ENCODE measurements around the gene API5.
"Not testable (repeated sequence)": the region's sequence is repeated elsewhere in the genome, so short reads cannot be mapped to it uniquely, and the experiment has no call there.

API5 gene

DNA sequence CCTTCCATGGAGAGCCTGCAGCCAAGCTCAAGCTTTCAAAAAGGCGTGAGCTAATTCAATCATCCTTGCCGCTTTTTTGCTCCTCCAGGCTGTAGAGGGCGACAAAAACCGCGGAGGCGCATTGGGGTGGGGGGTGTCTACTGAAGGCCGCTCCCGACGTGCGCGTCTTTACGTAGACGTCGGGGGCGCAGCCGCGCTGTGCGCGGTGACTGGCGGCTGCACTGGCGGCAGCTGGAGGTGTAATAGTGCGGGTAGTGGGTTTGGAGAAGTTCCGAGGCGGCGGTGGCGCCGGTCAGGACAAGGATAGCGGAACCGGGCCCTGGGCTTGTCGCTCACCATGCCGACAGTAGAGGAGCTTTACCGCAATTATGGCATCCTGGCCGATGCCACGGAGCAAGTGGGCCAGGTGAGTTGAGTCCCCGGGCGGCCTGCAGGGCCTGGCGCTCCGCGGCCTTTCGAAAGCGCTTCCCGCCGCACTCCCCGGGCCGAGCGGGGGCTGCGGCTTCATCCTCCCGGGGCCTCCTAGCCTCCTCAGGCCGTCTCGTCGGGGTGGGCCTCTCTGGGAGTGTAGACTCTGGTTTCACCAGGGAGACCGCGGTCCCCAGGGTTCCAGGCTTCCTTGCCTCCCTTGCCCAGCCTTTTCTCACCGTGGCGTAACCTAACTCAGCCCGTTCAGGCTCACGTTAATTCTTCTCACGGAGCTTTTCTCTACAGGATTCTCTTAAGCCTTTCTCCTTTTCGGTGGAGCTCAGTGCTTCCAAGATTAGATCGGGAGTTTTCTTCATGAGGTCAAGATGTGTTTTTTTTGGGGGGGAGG lies at the start of gene API5:
TSS of gene API5 (plus strand) at position 206 of the 817 bp plus-strand sequence. CDS start at position 338, 132 bp downstream.
- peak; percentile 97 for DNase-seq

DNA sequence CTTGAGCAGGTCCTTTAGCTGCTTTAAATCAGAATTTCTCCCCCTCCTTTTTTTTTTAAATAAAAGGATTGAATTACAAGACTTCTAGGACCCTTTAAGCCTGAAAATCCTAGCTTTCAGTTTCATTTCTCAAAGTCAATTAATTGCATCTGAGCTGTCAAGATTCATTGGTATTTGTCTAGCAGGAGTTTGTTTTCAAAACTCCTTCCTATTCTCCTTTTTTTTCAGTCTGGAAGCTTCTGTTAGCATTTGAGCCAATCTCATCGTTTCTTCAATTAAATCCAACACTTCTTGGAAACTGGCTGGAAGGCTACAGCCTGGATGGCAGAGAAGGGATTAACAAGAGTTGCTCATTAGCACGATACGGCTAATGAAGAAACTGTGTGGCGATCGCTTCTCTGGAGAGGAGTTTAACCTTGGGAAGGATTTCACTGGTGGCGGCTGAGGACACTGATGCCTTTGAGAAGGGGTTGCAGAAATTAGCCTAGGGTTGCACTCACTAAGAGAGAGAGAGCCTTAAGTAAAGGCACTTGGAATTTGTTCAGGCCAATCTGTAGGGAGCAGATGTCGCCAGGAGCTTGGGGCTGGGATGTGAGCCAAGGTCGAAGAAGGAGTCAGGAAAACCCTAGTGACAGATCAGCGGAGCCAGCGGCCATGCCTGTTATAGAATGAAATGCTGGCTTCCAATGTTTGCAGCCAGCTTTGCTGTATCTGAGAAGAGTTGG lies 43.8 kb upstream of the API5 start:
- DNase-seq: no peak

DNA sequence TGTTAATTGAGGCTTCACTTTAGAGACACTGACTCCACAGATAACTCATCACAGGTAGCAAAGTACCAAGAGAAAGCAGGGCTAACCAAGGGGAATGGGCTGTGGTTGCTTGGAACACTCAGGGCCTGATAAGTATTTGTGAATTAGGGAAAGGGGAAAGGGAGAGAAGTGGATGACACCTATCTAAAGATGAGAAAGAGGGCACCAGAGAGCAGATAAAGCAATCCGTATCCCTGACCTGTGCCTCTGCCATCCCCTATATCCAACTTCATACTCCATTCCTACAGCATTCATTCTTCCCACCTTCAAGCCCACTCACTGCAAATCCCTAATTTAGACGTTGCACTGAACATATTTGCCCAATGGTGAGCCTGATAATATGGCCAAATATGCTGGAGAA lies 43.0 kb upstream of the API5 start:
- DNase-seq: no peak

DNA sequence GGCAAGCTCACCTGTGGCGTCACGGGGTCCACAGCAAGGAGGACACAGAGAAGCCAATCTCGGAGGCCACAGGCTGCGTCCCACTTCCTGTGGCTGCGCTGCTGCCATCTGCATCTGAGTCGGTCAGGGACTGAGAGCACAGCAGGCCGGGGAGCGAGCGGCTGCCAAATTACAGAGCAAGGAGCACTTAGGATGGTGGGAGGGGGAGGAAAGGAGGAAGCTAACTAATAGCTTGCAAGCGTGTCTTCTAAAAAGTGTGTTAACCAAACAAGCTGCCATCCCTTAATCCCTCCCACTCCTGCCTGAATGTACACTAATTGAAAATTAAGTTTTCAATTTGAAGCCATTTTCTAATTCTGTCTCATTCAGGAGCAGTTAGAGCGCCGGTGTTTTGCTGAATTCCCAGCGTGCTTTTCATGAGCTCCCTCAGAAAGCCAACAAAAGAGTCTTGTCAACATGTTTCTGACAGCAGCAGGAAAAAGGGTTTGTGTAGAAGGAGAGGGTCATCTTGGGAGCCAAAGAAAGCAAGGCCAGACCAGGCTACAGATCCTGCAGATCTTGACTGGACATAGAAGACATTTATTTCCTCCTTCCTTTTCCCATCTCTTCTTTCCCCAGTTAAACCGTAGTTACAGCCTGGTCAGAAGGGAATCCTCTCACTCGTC lies 42.4 kb upstream of the API5 start:
- no peak for DNase-seq

DNA sequence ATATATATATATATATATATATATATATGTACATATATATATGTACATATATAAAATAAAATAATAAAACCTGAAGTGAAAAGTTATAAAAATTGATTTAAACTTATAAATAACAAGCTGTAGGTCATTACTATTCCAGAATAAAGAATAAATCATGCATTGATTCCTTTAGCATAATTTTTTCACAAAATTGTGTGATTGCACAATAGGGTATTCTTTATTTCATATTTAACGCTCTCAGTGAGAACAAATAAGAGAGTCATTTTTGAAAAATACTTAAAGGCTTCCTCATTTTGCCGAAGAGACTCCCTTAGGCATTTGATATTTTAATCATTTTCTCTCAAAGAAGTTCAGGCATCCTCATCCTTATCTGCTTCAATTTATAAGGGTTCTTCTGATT lies 41.3 kb upstream of the API5 start:
- DNase-seq: no peak

DNA sequence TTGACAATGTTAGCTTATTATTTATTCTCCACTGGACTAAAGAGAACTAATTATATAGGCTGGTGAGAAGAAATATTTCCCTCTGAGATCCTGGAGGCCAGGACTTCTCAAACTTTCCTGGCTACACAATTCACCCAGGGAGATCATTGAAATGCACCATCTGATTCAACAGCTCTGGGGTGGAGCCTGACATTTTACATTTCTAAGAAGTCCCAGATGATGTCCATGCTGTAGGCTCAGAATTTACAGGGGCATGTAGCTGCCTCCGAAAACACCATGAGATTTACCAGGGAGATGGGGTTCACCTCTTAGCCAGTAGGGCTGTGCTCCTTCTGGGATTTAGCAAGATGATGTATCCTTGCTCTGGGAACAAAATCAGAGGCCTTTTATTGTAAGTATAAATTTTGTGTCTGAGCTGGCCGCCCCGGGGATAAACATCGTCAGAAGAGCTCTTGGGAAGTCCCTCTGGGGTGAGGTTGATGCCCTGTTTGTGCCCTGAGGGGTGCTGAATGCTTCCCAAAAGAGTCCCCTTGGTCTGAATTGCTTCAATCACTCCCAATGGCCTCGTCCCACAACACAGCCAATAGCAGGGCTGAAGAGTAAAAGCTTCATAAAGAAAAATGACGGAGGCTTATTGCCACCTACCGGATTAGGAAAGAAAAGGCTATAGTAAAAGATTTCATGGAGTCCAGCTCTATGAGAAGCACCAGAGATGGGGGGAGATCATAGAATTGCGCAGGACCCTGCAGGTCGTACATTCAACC lies 33.4 kb upstream of the API5 start:
- DNase-seq: peak; percentile 1

DNA sequence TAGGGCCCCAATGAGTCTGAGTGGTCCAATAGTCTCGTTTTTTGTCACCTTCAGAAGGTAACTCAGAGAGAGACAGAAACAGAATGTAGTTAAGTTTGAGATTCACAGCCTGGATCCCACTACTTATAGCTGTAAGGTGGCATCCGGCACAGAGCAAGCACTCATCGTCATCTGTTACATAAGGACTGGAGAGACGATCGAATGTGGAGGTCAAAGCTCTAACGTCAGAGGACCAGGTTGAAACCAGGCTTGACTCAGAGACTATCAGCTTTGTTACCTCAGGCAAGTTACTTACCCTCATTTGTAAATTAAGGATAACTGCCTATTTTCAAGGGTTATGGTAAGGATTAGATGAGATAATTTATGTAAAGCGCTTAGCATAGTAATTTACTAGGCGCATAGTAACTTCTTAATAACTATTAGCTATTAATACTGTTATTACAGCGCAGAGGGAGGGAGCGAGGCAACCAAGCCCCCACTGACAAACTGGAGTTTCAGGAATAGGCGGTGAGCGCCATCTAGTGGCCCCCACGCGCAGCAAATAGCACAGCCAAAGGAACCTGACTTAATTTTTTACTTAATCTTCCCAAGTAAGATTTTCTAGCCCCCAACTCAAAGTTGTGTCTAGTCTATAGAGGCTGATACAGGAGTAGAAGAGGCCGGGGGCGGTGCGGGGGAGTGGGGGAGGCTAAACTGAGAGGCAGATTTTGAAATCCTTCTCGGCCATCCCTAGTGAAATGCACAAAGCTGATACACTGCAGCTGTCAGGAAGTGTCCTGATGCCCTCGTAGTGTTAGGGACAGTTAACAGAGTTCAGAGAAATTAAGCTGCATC lies 29.0 kb upstream of the API5 start:
- peak; percentile 50 for DNase-seq

DNA sequence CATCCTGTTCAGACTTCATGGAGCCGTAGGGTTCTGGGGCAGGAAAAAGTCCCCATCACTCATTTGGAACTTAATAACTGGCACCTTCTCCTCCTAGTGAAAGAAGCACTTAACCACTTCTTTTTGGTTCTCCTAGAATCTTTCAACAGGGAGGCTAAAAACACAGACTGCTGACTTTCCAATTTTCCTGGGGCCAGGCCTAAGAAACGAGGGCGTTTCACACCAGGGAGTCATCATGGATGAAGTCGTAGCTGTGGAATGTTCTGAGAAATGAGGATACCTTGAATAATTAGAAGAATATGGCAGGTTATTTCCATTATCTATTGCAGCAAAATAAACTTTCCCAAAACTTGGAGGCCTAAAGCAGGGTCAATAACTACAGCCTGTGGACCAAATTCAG lies 26.0 kb upstream of the API5 start:
- DNase-seq: no peak

DNA sequence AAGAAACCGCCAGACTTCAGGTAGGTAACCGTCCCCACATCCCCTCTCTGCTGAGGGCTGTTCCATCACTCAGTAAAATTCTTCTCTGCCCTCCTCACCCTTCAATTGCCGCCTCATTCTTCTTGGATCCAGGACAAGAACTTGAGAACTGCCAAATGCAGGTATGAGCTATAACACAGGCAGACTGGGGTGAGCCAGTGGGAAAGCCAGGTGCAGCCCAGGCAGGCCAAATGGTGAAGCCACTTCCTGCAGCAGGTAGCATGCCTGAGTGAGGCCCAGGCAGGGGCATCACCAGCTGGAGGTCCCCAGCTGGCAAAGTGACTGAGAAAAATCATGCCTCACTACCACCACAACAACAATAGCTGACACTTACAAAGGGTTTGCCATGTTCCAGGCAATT lies 22.4 kb upstream of the API5 start:
- DNase-seq: no peak

DNA sequence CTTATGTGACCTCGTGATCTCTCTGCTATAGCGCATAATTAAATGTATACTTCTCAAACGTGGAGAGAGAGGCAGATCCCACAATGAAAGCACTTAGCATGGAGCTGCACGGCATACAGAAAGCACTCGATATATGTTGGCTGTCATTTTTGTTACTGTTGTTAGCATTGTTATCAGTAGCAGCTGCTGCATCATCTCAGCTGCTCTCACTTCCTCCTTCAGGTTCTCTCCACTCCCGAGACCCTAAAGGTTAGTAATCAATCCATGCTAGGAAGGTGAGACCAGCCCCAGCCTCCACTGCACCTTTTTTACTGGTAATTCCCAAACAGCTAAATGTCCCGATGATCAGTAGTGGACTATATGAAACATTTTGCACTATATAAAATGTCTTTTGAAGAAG lies 13.4 kb upstream of the API5 start:
- no peak for DNase-seq

DNA sequence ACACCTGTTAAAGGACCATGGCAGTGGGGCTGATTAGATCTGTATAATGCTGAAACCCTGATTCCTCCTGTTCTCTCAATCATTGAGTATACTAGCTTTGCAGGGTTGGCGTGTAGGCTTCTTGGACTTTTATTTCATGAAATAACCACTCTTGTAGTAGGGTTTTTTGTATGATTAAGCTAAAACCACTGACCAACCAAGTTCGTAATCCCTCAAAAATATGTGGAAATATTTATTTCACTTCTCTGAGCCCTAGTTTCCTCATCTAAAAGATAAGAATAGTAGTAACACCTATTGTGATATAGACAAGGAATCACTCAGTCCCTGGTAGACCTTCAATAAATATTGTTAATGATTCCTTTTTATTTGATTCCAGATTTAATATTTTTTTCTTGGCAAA lies 4.2 kb downstream of the API5 start:
- DNase-seq: no peak

DNA sequence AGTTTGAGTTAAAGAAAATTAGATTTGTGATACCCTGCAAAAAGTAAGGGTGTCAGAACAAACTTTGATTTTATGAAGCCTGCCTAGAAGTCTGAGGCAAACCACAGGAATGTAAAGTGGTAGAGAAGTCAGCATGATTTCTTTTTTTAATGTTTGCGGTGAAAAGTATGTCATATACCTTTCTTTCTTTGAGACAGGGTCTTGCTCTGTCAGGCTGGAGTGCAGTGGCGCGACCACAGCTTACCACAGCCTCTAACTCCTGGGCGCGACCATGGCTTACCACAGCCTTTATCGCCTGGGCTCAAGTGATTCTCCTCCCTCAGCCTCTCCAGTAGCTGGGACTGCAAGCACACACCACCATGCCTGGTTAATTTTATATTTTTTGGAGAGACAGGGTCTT lies 4.7 kb downstream of the API5 start:
- DNase-seq: no peak

DNA sequence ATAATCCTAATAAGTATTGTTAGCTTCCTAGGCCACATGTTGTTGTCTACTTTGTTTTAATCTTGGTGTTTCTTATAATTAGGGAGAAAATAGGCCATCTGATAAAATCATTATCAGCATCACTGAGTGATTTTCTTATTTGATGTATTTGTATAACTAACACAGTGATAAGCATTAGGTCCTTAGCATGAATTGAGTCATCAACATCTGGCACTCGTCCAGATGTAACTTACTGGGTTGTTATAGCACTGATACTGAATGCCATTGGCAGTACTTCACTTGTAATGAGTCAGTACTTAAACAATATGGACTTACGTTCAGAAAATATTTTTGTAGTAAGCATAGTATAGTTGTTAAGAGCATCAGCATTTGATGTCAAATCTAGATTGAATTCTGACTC lies 16.2 kb downstream of the API5 start:
- no peak for DNase-seq

DNA sequence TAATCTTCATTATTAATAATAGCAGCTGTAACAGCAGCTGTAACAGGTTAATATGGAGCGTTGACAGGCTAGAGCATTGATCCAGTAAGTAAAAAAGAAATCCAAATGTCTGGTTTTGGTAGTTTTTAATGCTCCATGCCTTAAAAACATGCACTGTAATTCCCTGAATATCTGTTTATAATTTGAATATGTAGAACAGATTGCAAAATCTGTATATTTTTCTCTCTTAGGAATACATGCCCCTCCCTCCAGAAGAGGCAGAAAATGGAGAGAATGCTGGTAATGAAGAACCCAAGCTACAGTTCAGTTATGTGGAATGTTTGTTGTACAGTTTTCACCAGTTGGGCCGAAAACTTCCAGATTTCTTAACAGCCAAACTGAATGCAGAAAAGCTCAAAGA lies 16.7 kb downstream of the API5 start:
- DNase-seq: no peak

DNA sequence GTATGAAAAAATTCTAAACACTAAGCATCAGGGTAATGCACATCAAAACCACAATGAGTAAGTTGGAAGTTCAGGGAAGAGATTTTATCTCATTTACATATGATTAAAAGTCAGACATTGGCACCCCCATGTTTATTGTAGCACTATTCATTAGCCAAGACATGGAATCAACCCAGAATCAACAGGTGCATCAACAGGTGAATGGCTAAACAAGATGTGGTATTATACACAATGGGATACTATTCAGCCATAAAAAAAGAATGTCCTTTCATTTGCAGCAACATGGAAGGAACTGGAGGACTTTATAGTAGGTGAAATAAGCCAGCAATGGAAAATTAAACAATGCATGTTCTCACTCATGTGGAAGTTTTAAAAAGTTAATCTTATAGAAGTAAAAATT lies 29.4 kb downstream of the API5 start:
- no peak for DNase-seq

DNA sequence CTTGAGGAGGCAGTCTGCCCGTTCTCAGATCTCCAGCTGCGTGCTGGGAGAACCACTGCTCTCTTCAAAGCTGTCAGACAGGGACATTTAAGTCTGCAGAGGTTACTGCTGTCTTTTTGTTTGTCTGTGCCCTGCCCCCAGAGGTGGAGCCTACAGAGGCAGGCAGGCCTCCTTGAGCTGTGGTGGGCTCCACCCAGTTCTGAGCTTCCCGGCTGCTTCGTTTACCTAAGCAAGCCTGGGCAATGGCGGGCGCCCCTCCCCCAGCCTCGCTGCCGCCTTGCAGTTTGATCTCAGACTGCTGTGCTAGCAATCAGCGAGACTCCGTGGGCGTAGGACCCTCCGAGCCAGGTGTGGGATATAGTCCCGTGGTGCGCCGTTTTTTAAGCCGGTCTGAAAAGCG lies 39.6 kb downstream of the API5 start:
- not testable (repeated sequence) for DNase-seq

DNA sequence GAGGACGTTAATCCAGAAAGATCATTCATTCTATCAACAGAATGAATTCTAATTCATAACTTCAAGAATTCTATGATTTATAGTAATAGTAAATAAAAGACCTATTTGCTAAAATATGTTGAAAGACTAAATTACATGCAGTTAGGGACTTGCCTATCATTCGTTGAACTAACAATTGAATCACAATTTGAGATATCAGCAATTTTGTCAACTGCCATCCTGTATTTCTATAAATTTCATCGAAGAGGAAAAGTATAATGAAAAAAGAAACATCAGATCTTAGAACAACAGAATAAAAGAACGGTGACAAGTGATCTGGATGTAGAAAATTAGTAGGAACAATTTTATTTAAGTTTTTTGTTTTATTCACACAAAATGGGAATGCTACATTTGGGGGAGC lies 42.5 kb downstream of the API5 start:
- DNase-seq: no peak

DNA sequence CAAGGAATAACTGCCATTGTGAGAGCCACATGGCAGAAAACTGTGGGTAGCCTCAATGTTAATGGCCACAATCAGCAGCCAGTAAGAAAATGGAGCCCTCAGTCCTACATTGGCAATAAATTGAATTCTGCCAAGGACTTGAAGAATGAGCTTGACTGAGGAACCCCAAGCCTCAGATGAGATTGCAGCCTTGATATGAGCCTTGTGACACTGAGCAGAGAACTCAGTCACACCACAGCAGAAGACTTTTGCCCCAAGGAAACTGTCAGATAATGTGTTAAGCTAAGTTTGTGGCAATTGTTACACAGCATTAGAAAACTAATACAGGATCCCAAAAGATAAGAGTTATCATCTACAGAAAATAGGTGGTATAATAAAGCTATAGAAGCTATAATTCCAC lies 44.5 kb downstream of the API5 start:
- DNase-seq: no peak

DNA sequence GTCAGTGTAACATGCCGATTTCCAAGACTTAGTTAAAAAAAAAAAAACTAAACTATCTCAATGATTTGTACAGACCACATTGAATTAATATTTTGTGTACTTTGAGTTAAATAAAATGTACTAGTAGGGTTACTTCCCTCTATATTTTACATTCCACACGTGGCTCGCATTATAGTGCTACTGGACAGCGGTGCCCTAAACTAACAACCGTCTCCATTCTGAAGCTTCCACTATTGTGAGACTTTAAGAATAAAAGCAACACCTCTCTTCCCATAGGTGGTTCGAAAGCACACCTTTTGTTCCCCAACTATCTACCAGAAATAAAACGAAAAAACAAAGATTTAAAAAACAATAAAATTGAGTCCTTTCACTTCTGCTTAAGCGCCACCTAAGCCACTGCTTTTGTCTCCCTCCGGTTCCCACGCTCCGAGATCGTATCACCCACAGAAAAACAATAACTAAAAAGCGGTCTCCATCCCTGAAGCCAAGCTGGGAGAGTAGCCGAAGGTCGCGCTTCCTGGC lies 46.5 kb downstream of the API5 start:
- no peak for DNase-seq

DNA sequence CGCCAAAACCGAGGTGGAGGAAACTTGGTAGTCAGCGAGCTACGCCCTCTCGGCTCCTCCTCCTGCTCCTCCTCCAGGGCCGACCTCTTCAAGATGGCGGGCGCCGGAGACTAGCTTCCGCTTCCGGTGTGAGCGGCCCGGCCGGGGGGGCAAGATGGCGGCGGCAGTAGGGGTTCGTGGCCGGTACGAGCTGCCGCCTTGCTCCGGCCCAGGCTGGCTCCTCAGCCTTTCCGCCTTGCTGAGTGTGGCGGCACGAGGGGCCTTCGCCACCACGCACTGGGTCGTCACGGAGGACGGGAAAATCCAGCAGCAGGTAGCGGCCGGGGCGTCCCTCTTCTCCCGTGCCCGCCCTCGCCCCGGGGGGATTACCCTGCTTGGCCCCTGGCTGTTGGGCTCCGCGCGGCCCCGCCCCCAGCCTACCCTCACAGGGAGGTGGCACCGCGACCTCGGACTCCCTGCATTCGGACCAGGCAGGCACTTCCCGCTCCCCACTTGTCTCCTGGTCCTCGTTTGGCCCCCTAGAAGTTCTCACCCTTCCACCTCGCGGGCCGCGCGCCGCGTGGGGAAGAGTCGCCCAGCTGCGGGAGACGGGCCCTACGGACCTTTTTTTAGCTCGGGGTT lies 47.1 kb downstream of the API5 start, which contains the start of gene TTC17:
TSS of gene TTC17 (plus strand) at position 120 of the 621 bp plus-strand sequence. CDS start at position 155, 35 bp downstream.
- DNase-seq: peak; percentile 96

DNA sequence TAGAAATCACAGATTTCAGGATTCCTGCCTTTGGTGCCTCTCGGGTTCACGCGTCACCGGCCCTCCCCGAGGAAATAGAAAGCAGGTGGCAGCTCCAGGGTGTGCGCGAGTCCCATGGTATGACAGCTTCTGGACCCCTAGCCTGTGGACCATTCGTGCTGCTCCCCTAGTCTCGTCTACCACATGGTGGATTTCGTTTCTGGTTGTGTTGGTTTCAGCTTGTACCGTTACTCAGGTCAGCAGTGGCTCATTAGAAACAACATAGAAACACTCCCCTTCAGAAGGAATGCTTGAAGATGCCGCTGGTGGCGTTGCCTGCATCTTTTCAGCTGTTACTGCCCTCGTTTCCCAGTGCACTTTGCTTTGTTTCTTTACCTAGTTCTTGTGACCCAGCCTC lies 47.6 kb downstream of the API5 start:
- DNase-seq: no peak
